Endothelial cell of umbilical vein (primary cell): ENCODE measurements around the gene PPP1R9A. TPM values are rescaled to one million over a fixed set of nuclear protein-coding genes. Genes with fewer than 3 reads are reported as not detected.

Source experiments
- BruUV-seq: library from RNA; stranded (reverse); fragments of 400-500 nt; replicated peaks from 2 replicates; lab custom pipeline; 2021; lab: Mats Ljungman, UMichigan
- CTCF ChIA-PET: fragments of 300-600, 350-600 bp; sonication (Branson Sonifier 250); formaldehyde crosslinking; loops from one replicate; lab custom pipeline; 2021; ENCODE audit warnings: antibody characterized with exemption, inconsistent platforms; lab: Charles Lee
- POLR2A ChIA-PET: fragments of 300-600, 350-600 bp; sonication (Branson Sonifier 250); formaldehyde crosslinking; loops from one replicate; lab custom pipeline; 2021; ENCODE audit warnings: antibody characterized with exemption, inconsistent platforms; lab: Charles Lee
- DNase-seq: peaks from one replicate; pipeline ENCODE4 v3.0.0-alpha.2; 2011; ENCODE audit warnings: low read depth, low spot score
- FAIRE-seq: peaks from 2 replicates; lab custom pipeline; 2011; peaks lifted over from hg19 to GRCh38; lab: Jason Lieb, UNC
- H2AFZ ChIP-seq: 2 replicates; pipeline ENCODE4 v1.6.0; 2012; ENCODE audit warnings: low read depth, low read length, control low read depth, inconsistent platforms
- H3K27ac ChIP-seq: 2 replicates; pipeline ENCODE4 v1.5.1; 2011; ENCODE audit warnings: low read depth, mild to moderate bottlenecking, control low read depth, low read length, moderate library complexity; ENCODE audit not compliant: insufficient read depth
- H3K27me3 ChIP-seq, 2 experiments: 2 replicates each; pipeline versions ENCODE4 v1.6.0 to v1.6.1; 2011; ENCODE audit warnings: low read length in 2 of 2, mixed read lengths in 1 of 2; ENCODE audit not compliant: control insufficient read depth in 2 of 2, insufficient read depth in 2 of 2
- H3K36me3 ChIP-seq, 2 experiments: 2 replicates in 1 of 2; 3 replicates in 1 of 2; pipeline ENCODE4 v1.5.1; 2011; ENCODE audit warnings: low read length in 2 of 2, mild to moderate bottlenecking in 1 of 2, moderate library complexity in 1 of 2; ENCODE audit not compliant: control insufficient read depth in 2 of 2, insufficient read depth in 2 of 2; ENCODE audit errors: extremely low read depth in 1 of 2
- H3K4me1 ChIP-seq: 3 replicates; pipeline ENCODE4 v1.5.1; 2011; ENCODE audit warnings: mild to moderate bottlenecking, low read length; ENCODE audit not compliant: control insufficient read depth, insufficient read depth; ENCODE audit errors: extremely low read depth
- H3K4me2 ChIP-seq: 2 replicates; pipeline ENCODE4 v1.6.1; 2011; ENCODE audit warnings: low read length, control low read depth, mixed read lengths; ENCODE audit not compliant: insufficient read depth
- H3K4me3 ChIP-seq, 3 experiments: fragments of 200-600 bp in 1 of 3; sonication (generic), shearing (Covaris generic) in 1 of 3; replicated peaks in 1 of 3; 2 replicates each; pipeline ENCODE4 v1.5.1; 2011 to 2016; ENCODE audit warnings: control low read depth in 3 of 3, low read length in 3 of 3, mild to moderate bottlenecking in 2 of 3, inconsistent platforms in 1 of 3, low read depth in 1 of 3, moderate library complexity in 1 of 3; ENCODE audit not compliant: insufficient read depth in 1 of 3
- H3K79me2 ChIP-seq: 2 replicates; pipeline ENCODE4 v1.6.0; 2012; ENCODE audit warnings: low read length, inconsistent platforms; ENCODE audit not compliant: control insufficient read depth, insufficient read depth
- H3K9ac ChIP-seq: replicated peaks from 2 replicates; pipeline ENCODE3; 2011; ENCODE audit warnings: low read length, control low read depth; ENCODE audit not compliant: insufficient read depth; ENCODE audit errors: extremely low read depth
- H3K9me1 ChIP-seq: replicated peaks from 3 replicates; pipeline ENCODE4 v1.6.0; 2011; ENCODE audit warnings: mild to moderate bottlenecking, low read length; ENCODE audit not compliant: control insufficient read depth, insufficient read depth; ENCODE audit errors: extremely low read depth
- H3K9me3 ChIP-seq: replicated peaks from 2 replicates; pipeline ENCODE4 v1.5.1; 2012; ENCODE audit warnings: low read length, inconsistent platforms; ENCODE audit not compliant: control insufficient read depth, insufficient read depth
- H4K20me1 ChIP-seq: replicated peaks from 2 replicates; pipeline ENCODE3; 2011; ENCODE audit warnings: mild to moderate bottlenecking, low read length; ENCODE audit not compliant: control insufficient read depth, insufficient read depth; ENCODE audit errors: extremely low read depth
- CTCF ChIP-seq, 2 donors: IDR thresholded peaks; 1 replicate in 1 of 2; 2 replicates in 1 of 2; pipeline ENCODE4 v1.5.1; 2011; ENCODE audit warnings: low read length in 2 of 2, mild to moderate bottlenecking in 2 of 2, moderate library complexity in 2 of 2, control low read depth in 1 of 2, inconsistent platforms in 1 of 2, low read depth in 1 of 2; ENCODE audit not compliant: insufficient read depth in 1 of 2; ENCODE audit errors: extremely low read depth in 1 of 2
- EZH2 ChIP-seq: IDR thresholded peaks from 2 replicates; pipeline ENCODE4 v1.6.1; 2012; ENCODE audit warnings: borderline replicate concordance, low read depth, mild to moderate bottlenecking, moderate library complexity, low read length, inconsistent platforms; ENCODE audit not compliant: severe bottlenecking
- FOS ChIP-seq: IDR thresholded peaks from 2 replicates; pipeline ENCODE4 v1.6.1; 2011; ENCODE audit warnings: mild to moderate bottlenecking, low read length, moderate library complexity, borderline replicate concordance; ENCODE audit not compliant: insufficient read depth
- GATA2 ChIP-seq: IDR thresholded peaks from 2 replicates; pipeline ENCODE4 v1.7.0; 2011; ENCODE audit warnings: low read depth, mild to moderate bottlenecking, moderate library complexity, mixed read lengths, low read length; ENCODE audit not compliant: insufficient read length, insufficient read depth
- JUN ChIP-seq: IDR thresholded peaks from 2 replicates; pipeline ENCODE4 v1.6.1; 2011; ENCODE audit warnings: borderline replicate concordance, low read depth; ENCODE audit not compliant: insufficient read length, insufficient read depth
- MAX ChIP-seq: IDR thresholded peaks from 2 replicates; pipeline ENCODE4 v1.6.1; 2011; ENCODE audit not compliant: insufficient read depth, insufficient read length
- MYC ChIP-seq: IDR thresholded peaks from one replicate; pipeline ENCODE4 v1.6.1; 2011; ENCODE audit warnings: mild to moderate bottlenecking, low read depth, low read length
- POLR2A ChIP-seq: IDR thresholded peaks from 2 replicates; pipeline ENCODE4 v1.6.1; 2012; ENCODE audit warnings: low read depth, mild to moderate bottlenecking, control low read depth, low read length
- POLR2AphosphoS5 ChIP-seq: IDR thresholded peaks from 2 replicates; pipeline ENCODE4 v1.6.1; 2012; ENCODE audit warnings: low read depth, mild to moderate bottlenecking, control low read depth, low read length, moderate library complexity; ENCODE audit not compliant: insufficient read depth
- dilution Hi-C: fragments of 300-500 bp; cut with MboI; formaldehyde crosslinking; loops from one replicate; pipeline ENCODE4 v1.15.0; 2019; ENCODE audit warnings: low sequenced_read_pairs; ENCODE audit not compliant: extremely low pct_ligation_motif_present
- intact Hi-C: fragments of 100-400 bp; cut with micrococcal nuclease; formaldehyde crosslinking; loops from one replicate; pipeline ENCODE4 v1.10.0; 2022
- polyA plus RNA-seq, 4 experiments: library from polyadenylated mRNA; depleted of rRNA in 3 of 4; stranded (reverse) in 3 of 4; unstranded in 1 of 4; fragments of >200 nt; gene quantifications; 2 replicates each; pipeline versions ENCODE4 v1.2.1 to v1.2.3, GENCODE V29; 2011 to 2012; ENCODE audit warnings: missing spikeins in 1 of 4
- total RNA-seq: library from RNA; stranded (reverse); gene quantifications from 2 replicates; pipeline ENCODE4 v1.2.3, GENCODE V29; 2021

The PPP1R9A gene
- total and polyA plus RNA-seq, 2 donors (not counting 3 experiments of a cell fraction or from before 2014, with no cell fraction given) = 0.50 to 3.0 TPM

GRCh38 chr7:95105627-95106026 lies 198.2 kb downstream of the PPP1R9A start:
- H3K9ac ChIP-seq = no peak overlapping the region
- intact Hi-C loops (no loop called here), dilution Hi-C loops (no loop called here)
- CTCF ChIA-PET = no interaction called here
- H3K9me1 ChIP-seq = no peaks in the 10 kb centered on the region
- no peak overlapping the region for H3K27ac ChIP-seq
- H3K4me2 ChIP-seq = no peak overlapping the region
- no peaks in the 10 kb centered on the region for H3K27me3 ChIP-seq
- no peak overlapping the region for H3K4me3 ChIP-seq
- no peaks in the 10 kb centered on the region for H4K20me1 ChIP-seq
- DNase-seq (no peak), FAIRE-seq (no peak)
- no peak overlapping the region for H2AFZ ChIP-seq
- BruUV-seq = no TSS peak
- no peaks in the 10 kb centered on the region for H3K79me2 ChIP-seq
- H3K9me3 ChIP-seq = no peaks in the 10 kb centered on the region
- POLR2A ChIA-PET = no interaction called here
- H3K4me1 ChIP-seq = no peaks in the 10 kb centered on the region
- no peaks in the 10 kb centered on the region for H3K36me3 ChIP-seq
- no peak for TF ChIP-seq EZH2
- TF ChIP-seq FOS = no peak
- no peak for TF ChIP-seq JUN
- no peak for TF ChIP-seq GATA2
- no peak for TF ChIP-seq MAX
- no peak for TF ChIP-seq MYC

- Histone ChIP-seq H3K4me2 (no peak overlapping the region), H3K9me1 (no peaks in the 10 kb centered on the region), H3K36me3 (no peaks in the 10 kb centered on the region), H2AFZ (no peak overlapping the region), H3K4me3 (no peak overlapping the region), H4K20me1 (no peaks in the 10 kb centered on the region), H3K79me2 (no peaks in the 10 kb centered on the region), H3K4me1 (no peaks in the 10 kb centered on the region), H3K9ac (no peak overlapping the region), H3K27ac (no peak overlapping the region), H3K9me3 (no peaks in the 10 kb centered on the region), H3K27me3 (no peaks in the 10 kb centered on the region)
- DNase-seq (no peak), FAIRE-seq (no peak)
- intact Hi-C loops = no loop called here
- POLR2A ChIA-PET = no interaction called here
- CTCF ChIA-PET = no interaction called here
- dilution Hi-C loops = no loop called here
- no TSS peak for BruUV-seq
- TF ChIP-seq GATA2 (no peak), FOS (no peak), POLR2A (no peak), POLR2AphosphoS5 (no peak), CTCF (IDR thresholded peaks at IDR 0.05; ENCODE audit: extremely low read depth in 1 of 2, insufficient read depth in 1 of 2, low read depth in 1 of 2, low read length in 2 of 2) (no peak), MYC (no peak), JUN (no peak), EZH2 (no peak), MAX (no peak)
Observed at GRCh38 chr7:95106401-95106800, 199.0 kb downstream of the PPP1R9A start.
